GM12878 (cell line): ENCODE data around the gene ITGAL. TPM values are rescaled to one million over a fixed set of nuclear protein-coding genes. Genes with fewer than 3 reads are reported as not detected.

Experiments
- ATAC-seq: fragments of 200-7000 bp; cut with Tn5 transposase; 3 replicates; pipeline ENCODE4 v1.9.1; 2020; ENCODE audit warnings: mild to moderate bottlenecking, moderate library complexity
- BruUV-seq: library from RNA; stranded (reverse); fragments of 400-500 nt; replicated peaks from 2 replicates; lab custom pipeline; 2021; lab: Mats Ljungman, UMichigan
- CTCF ChIA-PET: fragments of 300-600 bp; sonication (Branson Sonifier 250); formaldehyde crosslinking; extraction: SDS; loops from one replicate; lab custom pipeline; 2021; ENCODE audit warnings: inconsistent platforms; lab: Yijun Ruan, JAX
- POLR2A ChIA-PET: fragments of 350-600 bp; formaldehyde crosslinking; extraction: SDS; loops from one replicate; lab custom pipeline; 2021; ENCODE audit warnings: inconsistent platforms; lab: Charles Lee
- RAD21 ChIA-PET: fragments of 300-600 bp; sonication (Branson Sonifier 250); formaldehyde crosslinking; loops from one replicate; lab custom pipeline; 2023; ENCODE audit warnings: antibody characterized with exemption; ENCODE audit not compliant: unreplicated experiment; lab: Charles Lee
- SMC1A ChIA-PET: fragments of 300-600 bp; sonication (Branson Sonifier 250); formaldehyde crosslinking; loops from one replicate; lab custom pipeline; 2023; ENCODE audit not compliant: unreplicated experiment, uncharacterized antibody; lab: Charles Lee
- DNase-seq: peaks from one replicate; pipeline ENCODE4 v3.0.0-alpha.2; 2011; ENCODE audit warnings: low read depth, low spot score
- FAIRE-seq: peaks from 3 replicates; lab custom pipeline; 2011; peaks lifted over from hg19 to GRCh38; lab: Jason Lieb, UNC
- H2AFZ ChIP-seq: 2 replicates; pipeline ENCODE4 v1.6.0; 2011; ENCODE audit warnings: low read depth, low read length, control low read depth; ENCODE audit not compliant: control insufficient read depth
- H3K27ac ChIP-seq: 2 replicates; pipeline ENCODE4 v1.5.1; 2011; ENCODE audit warnings: control low read depth; ENCODE audit not compliant: control insufficient read depth, insufficient read depth
- H3K27me3 ChIP-seq, 2 experiments: replicated peaks in 1 of 2; 2 replicates each; pipeline versions ENCODE4 v1.6.0 to v1.6.1; 2011; ENCODE audit warnings: low read length in 1 of 2; ENCODE audit not compliant: control insufficient read depth in 2 of 2, insufficient read depth in 2 of 2
- H3K36me3 ChIP-seq, 2 experiments: 2 replicates each; pipeline ENCODE4 v1.5.1; 2011; ENCODE audit warnings: low read length in 1 of 2; ENCODE audit not compliant: control insufficient read depth in 2 of 2, insufficient read depth in 2 of 2
- H3K4me1 ChIP-seq: 2 replicates; pipeline ENCODE4 v1.6.1; 2011; ENCODE audit warnings: mild to moderate bottlenecking, low read length, moderate library complexity, mixed read lengths; ENCODE audit not compliant: control insufficient read depth, insufficient read depth
- H3K4me2 ChIP-seq: 2 replicates; pipeline ENCODE4 v1.6.0; 2011; ENCODE audit warnings: control low read depth; ENCODE audit not compliant: control insufficient read depth, insufficient read depth
- H3K4me3 ChIP-seq: fragments of 200-600 bp; sonication (generic); 2 replicates; pipeline ENCODE4 v1.5.1; 2016
- H3K79me2 ChIP-seq: 2 replicates; pipeline ENCODE4 v1.6.0; 2011; ENCODE audit warnings: low read length; ENCODE audit not compliant: control insufficient read depth, insufficient read depth
- H3K9ac ChIP-seq: 2 replicates; pipeline ENCODE4 v1.8.0; 2011; ENCODE audit warnings: low read length, control low read depth, mixed read lengths; ENCODE audit not compliant: control insufficient read depth, insufficient read depth
- H3K9me3 ChIP-seq: replicated peaks from 3 replicates; pipeline ENCODE4 v1.5.1; 2011; ENCODE audit warnings: mild to moderate bottlenecking, low read length; ENCODE audit not compliant: control insufficient read depth, insufficient read depth
- H4K20me1 ChIP-seq: 2 replicates; pipeline ENCODE4 v1.6.0; 2011; ENCODE audit not compliant: control insufficient read depth, insufficient read depth
- ATF2 ChIP-seq: IDR thresholded peaks from 2 replicates; pipeline ENCODE4 v1.6.1; 2012; ENCODE audit warnings: low read length, inconsistent platforms
- CHD2 ChIP-seq: IDR thresholded peaks from 2 replicates; pipeline ENCODE4 v1.6.1; 2011; ENCODE audit warnings: low read depth, low read length, improper control_type of control experiment, borderline replicate concordance
- CREB1 ChIP-seq: IDR thresholded peaks from 2 replicates; pipeline ENCODE4 v1.6.1; 2012; ENCODE audit warnings: low read depth, mild to moderate bottlenecking, inconsistent platforms
- DPF2 ChIP-seq: fragments of 450-650 bp; IDR thresholded peaks from 2 replicates; pipeline ENCODE4 v1.6.1; 2017; ENCODE audit warnings: mild to moderate bottlenecking
- EGR1 ChIP-seq, 2 experiments: IDR thresholded peaks; 1 replicate in 1 of 2; 2 replicates in 1 of 2; pipeline ENCODE4 v1.6.1; 2011 to 2012; ENCODE audit warnings: low read depth in 2 of 2, low read length in 2 of 2, borderline replicate concordance in 1 of 2, mild to moderate bottlenecking in 1 of 2, moderate library complexity in 1 of 2
- ELK1 ChIP-seq: IDR thresholded peaks from 2 replicates; pipeline ENCODE4 v1.6.1; 2012; ENCODE audit warnings: low read depth, low read length, improper control_type of control experiment
- GABPA ChIP-seq: IDR thresholded peaks from 2 replicates; pipeline ENCODE4 v1.6.1; 2014; ENCODE audit warnings: antibody characterized with exemption, low read depth, mild to moderate bottlenecking, inconsistent platforms
- HDAC6 ChIP-seq: fragments of 200-600 bp; sonication (generic); IDR thresholded peaks from one replicate; pipeline ENCODE4 v1.8.0; 2017; ENCODE audit warnings: antibody characterized with exemption; ENCODE audit not compliant: unreplicated experiment
- HDGF ChIP-seq: fragments of 450-650 bp; IDR thresholded peaks from 2 replicates; pipeline ENCODE4 v1.6.1; 2016; ENCODE audit warnings: antibody characterized with exemption
- LARP7 ChIP-seq: fragments of 450-650 bp; IDR thresholded peaks from 2 replicates; pipeline ENCODE4 v1.6.1; 2017; ENCODE audit warnings: mild to moderate bottlenecking
- MEF2B ChIP-seq: fragments of 450-650 bp; IDR thresholded peaks from 2 replicates; pipeline ENCODE4 v1.6.1; 2018; ENCODE audit warnings: mild to moderate bottlenecking, moderate library complexity; ENCODE audit not compliant: partially characterized antibody, poor library complexity, severe bottlenecking
- MTA3 ChIP-seq: IDR thresholded peaks from 2 replicates; pipeline ENCODE4 v1.6.1; 2012; ENCODE audit warnings: low read length, inconsistent platforms, borderline replicate concordance
- NBN ChIP-seq: fragments of 450-650 bp; IDR thresholded peaks from 2 replicates; pipeline ENCODE4 v1.6.1; 2016
- NRF1 ChIP-seq: conservative IDR thresholded peaks from 2 replicates; pipeline ENCODE4 v1.6.1; 2011; ENCODE audit warnings: mild to moderate bottlenecking, low read depth, low read length, improper control_type of control experiment
- POLR2A ChIP-seq: IDR thresholded peaks from 2 replicates; pipeline ENCODE4 v1.6.1; 2011; ENCODE audit warnings: low read depth, mild to moderate bottlenecking, low read length
- POLR2AphosphoS5 ChIP-seq: IDR thresholded peaks from 2 replicates; pipeline ENCODE4 v1.6.1; 2011; ENCODE audit warnings: mild to moderate bottlenecking, low read length, inconsistent platforms
- POU2F2 ChIP-seq: IDR thresholded peaks from 3 replicates; pipeline ENCODE4 v1.6.1; 2011; ENCODE audit warnings: low read depth, mild to moderate bottlenecking, low read length, borderline replicate concordance
- RELA ChIP-seq: fragments of 450-650 bp; IDR thresholded peaks from 2 replicates; pipeline ENCODE4 v1.8.0; 2014; ENCODE audit warnings: borderline replicate concordance; ENCODE audit not compliant: partially characterized antibody
- TARDBP ChIP-seq: IDR thresholded peaks from 2 replicates; pipeline ENCODE4 v1.6.1; 2016; ENCODE audit warnings: borderline replicate concordance
- TBL1XR1 ChIP-seq: IDR thresholded peaks from 2 replicates; pipeline ENCODE4 v1.6.1; 2012; ENCODE audit warnings: low read depth, low read length, improper control_type of control experiment
- YBX1 ChIP-seq: fragments of 450-650 bp; IDR thresholded peaks from 2 replicates; pipeline ENCODE4 v1.6.1; 2016; ENCODE audit warnings: antibody characterized with exemption
- ZBTB33 ChIP-seq: fragments of 450-650 bp; IDR thresholded peaks from 2 replicates; pipeline ENCODE4 v1.6.1; 2017; ENCODE audit warnings: mild to moderate bottlenecking
- WGBS: methylation state at CpG from one replicate; pipeline ENCODE4 v1.1.6; 2016; ENCODE audit warnings: low lambda C conversion rate; ENCODE audit not compliant: insufficient replicate concordance, insufficient coverage; ENCODE audit errors: missing lambda C conversion rate; 5-methylcytosine and 5-hydroxymethylcytosine counted together
- in situ Hi-C: fragments of 300-500 bp; cut with MboI; formaldehyde crosslinking; loops from 9 replicates; pipeline ENCODE4 v1.14.3; 2018; ENCODE audit warnings: mixed read lengths
- intact Hi-C: fragments of 100-400 bp; cut with micrococcal nuclease; formaldehyde crosslinking; loops from one replicate; pipeline ENCODE4 v1.14.2; 2022; ENCODE audit not compliant: unreplicated experiment
- polyA plus RNA-seq, 11 experiments: library from polyadenylated mRNA; depleted of rRNA in 4 of 11; unstranded in 6 of 11; stranded (reverse) in 5 of 11; fragments of >200 nt; fragmentation: Nextera tagmentation in 4 of 11; fragmentation: Illumina TruSeq in 1 of 11; extraction: Ambion mirVana in 4 of 11; extraction: Trizol in 1 of 11; gene quantifications; 1 replicate in 1 of 11; 2 replicates in 10 of 11; pipeline versions ENCODE4 v1.2.1 to v1.2.3, GENCODE V29; 2011 to 2016; ENCODE audit warnings: inconsistent platforms in 2 of 11, missing spikeins in 2 of 11, low read depth in 1 of 11
- total RNA-seq, 4 experiments: library from RNA; depleted of rRNA in 3 of 4; stranded (reverse); fragments of >200 nt in 3 of 4; fragmentation: Illumina TruSeq in 1 of 4; extraction: Trizol in 1 of 4; gene quantifications; 2 replicates each; pipeline versions ENCODE4 v1.2.1 to v1.2.3, GENCODE V29; 2013 to 2021

Gene ITGAL
- total and polyA plus RNA-seq, 10 of the 15 experiments (the other 5 are each of a cell fraction or from before 2014, with no cell fraction given) = 10.7 to 170 (median 96.9) TPM

- intact Hi-C loops = loop anchor here (1.0 kb wide), 1 partner anchor 24 kb away; no protein-coding TSS in a partner anchor
- in situ Hi-C loops = no loop called here
- H3K79me2 ChIP-seq = peaks cover 11% of the 10 kb centered on the region
- H2AFZ ChIP-seq = peak overlapping the region; percentile 88
- peak overlapping the region; percentile 81 for H3K4me2 ChIP-seq
- ChIA-PET RAD21 (interaction anchor here (0.6 to 4.3 kb wide), 20 partner anchors 8 to 188 kb away, joined by 3 to 99 read pairs (median 6); partner anchors contain the start of genes DCTPP1, PRR14, ZNF688 and ZNF747), SMC1A (interaction anchor here (0.6 to 2.8 kb wide), 11 partner anchors 8 to 149 kb away, joined by 3 to 47 read pairs (median 4); partner anchors contain the start of genes DCTPP1, ITGAL, ZNF688 and ZNF689), CTCF (interaction anchor here (0.6 to 3.6 kb wide), 13 partner anchors 9 to 139 kb away, joined by 3 to 59 read pairs (median 9); partner anchors contain the start of genes DCTPP1 and ZNF747), POLR2A (interaction anchor here (0.6 to 5.9 kb wide), 13 partner anchors 8 to 188 kb away, joined by 3 to 109 read pairs (median 4); partner anchors contain the start of genes TBC1D10B, ZNF688, ZNF747 and ZNF785)
- 89% methylated on average over 21 of the region's 21 CpGs for WGBS
- no peak overlapping the region for H3K4me3 ChIP-seq
- ATAC-seq (no peak), FAIRE-seq (no peak), DNase-seq (no peak)
- H4K20me1 ChIP-seq = no peaks in the 10 kb centered on the region
- no peaks in the 10 kb centered on the region for H3K27me3 ChIP-seq
- H3K36me3 ChIP-seq = peaks cover 3 to 10% of the 10 kb centered on the region in 2 experiments; a peak in 3 of 4 replicates
- BruUV-seq = TSS peak; percentile 69
- H3K4me1 ChIP-seq = no peaks in the 10 kb centered on the region
- H3K9me3 ChIP-seq = no peaks in the 10 kb centered on the region
- H3K27ac ChIP-seq = peak overlapping the region; percentile 56
- peak overlapping the region; percentile 38; the same call in 1 of the 2 replicates for H3K9ac ChIP-seq
- TF ChIP-seq POLR2AphosphoS5 (no peak), NRF1 (no peak), CHD2 (no peak), YBX1 (no peak), POU2F2 (no peak), ELK1 (no peak), TBL1XR1 (no peak), LARP7 (0 out of 2 replicates have a peak, but pooled peaks have one; percentile 31), EGR1 (IDR thresholded peaks at IDR 0.05; ENCODE audit: borderline replicate concordance in 1 of 2, low read depth in 2 of 2, low read length in 2 of 2) (no peak), TARDBP (no peak), ZBTB33 (peak; percentile 91; the same call in 1 of the 2 replicates), HDGF (no peak), GABPA (no peak), DPF2 (no peak), CREB1 (no peak), MTA3 (no peak), POLR2A (no peak), MEF2B (no peak), ATF2 (no peak), HDAC6 (no peak), NBN (no peak), RELA (no peak)
Observed at GRCh38 chr16:30558789-30559377, 86.3 kb downstream of the ITGAL start.
